ENCODE results near the gene APP. TPM values are rescaled to one million over a fixed set of nuclear protein-coding genes. Genes with fewer than 3 reads are reported as not detected.

The APP gene
- total RNA-seq, 1 donor from 2014 or later: 306 TPM

GRCh38 chr21:26068776-26069175, 101.8 kb downstream of the APP start:
- no peak overlapping the region for H3K4me2 ChIP-seq
- H3K9ac ChIP-seq: no peak overlapping the region
- peaks cover 20% of the 10 kb centered on the region for H3K36me3 Mint-ChIP-seq
- H3K27ac Mint-ChIP-seq: no peak overlapping the region
- no peak overlapping the region for H3K4me3 ChIP-seq
- H3K27ac ChIP-seq: no peak overlapping the region
- H3K4me3 Mint-ChIP-seq: no peak overlapping the region
- no peaks in the 10 kb centered on the region for H3K27me3 ChIP-seq
- H3K36me3 ChIP-seq: no peaks in the 10 kb centered on the region
- peaks cover 48% of the 10 kb centered on the region for H3K4me1 ChIP-seq
- H3K9me3 ChIP-seq (ENCODE audit: low read depth): no peaks in the 10 kb centered on the region
- no peak overlapping the region for H2AFZ ChIP-seq (replicated peaks)
- peaks cover 7% of the 10 kb centered on the region for H3K9me3 Mint-ChIP-seq
- no peak for TF ChIP-seq EZH2 (IDR thresholded peaks at IDR 0.05)
- TF ChIP-seq CTCF (IDR thresholded peaks at IDR 0.05): no peak
- TF ChIP-seq EZH2phosphoT487 (IDR thresholded peaks at IDR 0.05): no peak
- no peaks in the 10 kb centered on the region for H3F3A ChIP-seq (ENCODE audit: low read depth)
- H3K4me1 Mint-ChIP-seq: peaks cover 22% of the 10 kb centered on the region
- H3K79me2 ChIP-seq (ENCODE audit: low read depth): peaks cover 100% of the 10 kb centered on the region
- peaks cover 98% of the 10 kb centered on the region for H4K20me1 ChIP-seq (ENCODE audit: low read depth)
- no peak for DNase-seq (ENCODE audit: low spot score)
- H3K27me3 Mint-ChIP-seq (ENCODE audit: insufficient read depth, low read depth): no peaks in the 10 kb centered on the region

DNA sequence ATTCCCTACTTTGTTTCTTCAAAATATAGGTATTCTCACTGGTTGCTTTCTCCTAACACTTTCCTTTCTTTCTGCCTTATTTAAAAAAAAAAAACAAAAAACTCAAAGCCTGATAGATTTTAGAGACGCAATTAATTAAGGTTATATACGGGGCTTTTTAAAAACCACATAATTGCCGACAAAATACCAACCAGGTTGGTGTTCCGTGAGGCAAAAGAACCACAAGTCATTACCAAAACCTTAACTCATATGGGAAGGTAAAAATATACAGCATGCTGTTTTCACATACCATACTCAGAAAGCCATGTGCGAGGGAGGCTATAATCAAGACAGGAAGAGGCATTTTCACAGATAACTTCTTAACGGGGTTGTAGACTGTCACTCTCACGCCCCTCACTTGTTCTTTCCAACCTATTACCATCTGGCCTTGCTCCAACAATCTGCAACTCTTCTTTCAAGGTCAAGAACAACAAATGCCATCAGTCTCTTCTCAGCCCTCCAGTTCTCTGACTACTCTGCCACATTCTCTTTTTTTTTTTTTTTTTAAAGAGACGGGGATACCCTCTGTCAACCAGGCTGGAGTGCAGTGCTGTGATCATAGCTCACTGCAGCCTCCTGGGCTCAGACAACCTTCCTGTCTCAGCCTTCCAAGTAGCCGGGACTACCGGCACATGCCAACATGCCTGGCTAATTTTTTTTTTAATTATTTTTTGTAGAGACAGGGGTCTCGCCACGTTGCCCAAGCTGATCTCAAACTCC, 102.6 kb downstream of the APP start:
- Mint-ChIP-seq H3K4me3 (no peak overlapping the region), H3K36me3 (peaks cover 15% of the 10 kb centered on the region), H3K4me1 (peaks cover 22% of the 10 kb centered on the region), H3K9me3 (peaks cover 7% of the 10 kb centered on the region), H3K27ac (no peak overlapping the region), H3K27me3 (ENCODE audit: insufficient read depth, low read depth) (no peaks in the 10 kb centered on the region)
- H3K36me3 ChIP-seq: no peaks in the 10 kb centered on the region
- H3K27me3 ChIP-seq: no peaks in the 10 kb centered on the region
- H3K9ac ChIP-seq: no peak overlapping the region
- TF ChIP-seq CTCF (IDR thresholded peaks at IDR 0.05) (no peak), EZH2phosphoT487 (IDR thresholded peaks at IDR 0.05) (no peak), EZH2 (IDR thresholded peaks at IDR 0.05) (no peak)
- no peak for DNase-seq (ENCODE audit: low spot score)
- H3K79me2 ChIP-seq (ENCODE audit: low read depth): peaks cover 100% of the 10 kb centered on the region
- no peak overlapping the region for H3K27ac ChIP-seq
- H2AFZ ChIP-seq (replicated peaks): no peak overlapping the region
- H3K4me3 ChIP-seq: no peak overlapping the region
- H3F3A ChIP-seq (ENCODE audit: low read depth): no peaks in the 10 kb centered on the region
- H4K20me1 ChIP-seq (ENCODE audit: low read depth): peaks cover 100% of the 10 kb centered on the region
- no peaks in the 10 kb centered on the region for H3K9me3 ChIP-seq (ENCODE audit: low read depth)
- H3K4me2 ChIP-seq: no peak overlapping the region
- peaks cover 48% of the 10 kb centered on the region for H3K4me1 ChIP-seq

DNA sequence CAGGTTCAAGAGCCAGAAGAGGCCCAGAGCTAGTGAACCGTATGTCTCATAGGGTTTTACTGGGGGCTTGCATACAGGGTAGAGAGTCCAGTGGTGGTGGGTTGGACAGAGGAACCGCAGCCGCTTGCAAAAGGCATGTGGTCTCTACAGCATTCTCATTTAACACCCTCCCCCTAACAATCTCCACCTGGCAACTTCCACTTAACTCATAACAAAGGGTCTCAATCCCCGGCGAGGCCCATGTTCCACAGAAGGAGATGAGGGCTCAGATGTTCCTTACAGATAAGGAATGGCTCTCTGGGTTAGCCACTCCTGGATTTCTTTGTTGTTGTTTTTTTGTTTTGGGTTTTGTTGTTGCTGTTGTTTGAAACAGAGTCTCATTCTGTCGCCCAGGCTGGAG, 106.1 kb downstream of the APP start:
- DNase-seq (ENCODE audit: low spot score): peak; percentile 31
- H3K4me1 ChIP-seq: peaks cover 24% of the 10 kb centered on the region
- H4K20me1 ChIP-seq (ENCODE audit: low read depth): peaks cover 95% of the 10 kb centered on the region

More for the DNA sequence above, 106.1 kb downstream of the APP start:
- no peak overlapping the region for H3K4me3 ChIP-seq
- H3K4me2 ChIP-seq: no peak overlapping the region
- Mint-ChIP-seq H3K4me3 (no peak overlapping the region), H3K27me3 (ENCODE audit: insufficient read depth, low read depth) (no peaks in the 10 kb centered on the region), H3K4me1 (peaks cover 7% of the 10 kb centered on the region), H3K9me3 (peaks cover 7% of the 10 kb centered on the region), H3K36me3 (peaks cover 12% of the 10 kb centered on the region), H3K27ac (no peak overlapping the region)
- H3K79me2 ChIP-seq (ENCODE audit: low read depth): peaks cover 100% of the 10 kb centered on the region
- TF ChIP-seq EZH2phosphoT487 (IDR thresholded peaks at IDR 0.05) (no peak), CTCF (IDR thresholded peaks at IDR 0.05) (no peak), EZH2 (IDR thresholded peaks at IDR 0.05) (no peak)
- H3K27ac ChIP-seq: no peak overlapping the region
- no peak overlapping the region for H2AFZ ChIP-seq (replicated peaks)
- H3F3A ChIP-seq (ENCODE audit: low read depth): no peaks in the 10 kb centered on the region
- no peak overlapping the region for H3K9ac ChIP-seq
- H3K9me3 ChIP-seq (ENCODE audit: low read depth): no peaks in the 10 kb centered on the region
- no peaks in the 10 kb centered on the region for H3K36me3 ChIP-seq
- no peaks in the 10 kb centered on the region for H3K27me3 ChIP-seq

Data from neural progenitor cell (in vitro differentiated cells).